Muscle of leg (tissue), 11 donors: Measurements from ENCODE around the gene ACSL6. TPM values are rescaled to one million over a fixed set of nuclear protein-coding genes. Genes with fewer than 3 reads are reported as not detected.

Experiments used
- DNase-seq: peaks from one replicate; pipeline ENCODE4 v3.0.0; 2013
- H3K27ac ChIP-seq: one replicate; pipeline ENCODE4 v1.5.1; 2013; ENCODE audit warnings: mild to moderate bottlenecking, low read length, control low read depth
- H3K27me3 ChIP-seq: one replicate; pipeline ENCODE4 v1.6.1; 2013; ENCODE audit warnings: low read length; ENCODE audit not compliant: control insufficient read depth, insufficient read depth
- H3K36me3 ChIP-seq: one replicate; pipeline ENCODE4 v1.6.1; 2013; ENCODE audit warnings: low read length; ENCODE audit not compliant: control insufficient read depth, insufficient read depth
- H3K4me1 ChIP-seq: one replicate; pipeline ENCODE4 v1.6.1; 2013; ENCODE audit warnings: low read length; ENCODE audit not compliant: control insufficient read depth, insufficient read depth
- H3K4me3 ChIP-seq: one replicate; pipeline ENCODE4 v1.5.1; 2013; ENCODE audit warnings: low read length, control low read depth
- H3K9me3 ChIP-seq: replicated peaks from 2 replicates; pipeline ENCODE4 v1.6.1; 2013; ENCODE audit warnings: low read depth, low read length; ENCODE audit not compliant: control insufficient read depth
- WGBS: methylation state at CpG from one replicate; pipeline ENCODE4 v1.1.5; 2013; ENCODE audit warnings: missing lambda C conversion rate; ENCODE audit not compliant: insufficient coverage; 5-methylcytosine and 5-hydroxymethylcytosine counted together
- polyA plus RNA-seq, 8 donors: library from polyadenylated mRNA; unstranded; fragments of 120-200 nt; gene quantifications; one replicate each; pipeline versions ENCODE4 v1.2.1 to v1.2.3, GENCODE V29; 2013; ENCODE audit warnings: inconsistent platforms in 1 of 8, low replicate concordance in 1 of 8; ENCODE audit not compliant: insufficient read length in 8 of 8, insufficient read depth in 1 of 8
- total RNA-seq: library from RNA; stranded (reverse); fragments of 120-200 nt; gene quantifications from one replicate; pipeline ENCODE4 v1.2.4, GENCODE V29; 2013

ACSL6 gene
- total and polyA plus RNA-seq, 9 donors = 0.25 to 1.1 (median 0.62) TPM

GRCh38 chr5:132049093-132049492 lies 37.6 kb upstream of the ACSL6 start:
- Histone ChIP-seq H3K9me3 (no peaks in the 10 kb centered on the region), H3K27ac (no peak overlapping the region), H3K36me3 (no peaks in the 10 kb centered on the region), H3K4me3 (no peak overlapping the region), H3K4me1 (no peaks in the 10 kb centered on the region), H3K27me3 (peaks cover 2% of the 10 kb centered on the region)
- whole genome bisulfite sequencing = 23% methylated on average over 2 of the region's 4 CpGs
- DNase-seq = no peak

GRCh38 chr5:132046880-132047299 lies 35.4 kb upstream of the ACSL6 start:
- no peak overlapping the region for H3K27ac ChIP-seq
- H3K27me3 ChIP-seq = peaks cover 2% of the 10 kb centered on the region
- no peak overlapping the region for H3K4me3 ChIP-seq
- H3K9me3 ChIP-seq = no peaks in the 10 kb centered on the region
- no peaks in the 10 kb centered on the region for H3K36me3 ChIP-seq
- 72% methylated on average over 7 of the region's 7 CpGs for WGBS
- DNase-seq = no peak
- no peaks in the 10 kb centered on the region for H3K4me1 ChIP-seq

GRCh38 chr5:132044207-132044606 lies 32.7 kb upstream of the ACSL6 start:
- Histone ChIP-seq H3K4me3 (no peak overlapping the region), H3K36me3 (no peaks in the 10 kb centered on the region), H3K4me1 (no peaks in the 10 kb centered on the region), H3K27ac (no peak overlapping the region), H3K9me3 (no peaks in the 10 kb centered on the region), H3K27me3 (no peaks in the 10 kb centered on the region)
- DNase-seq = no peak
- WGBS = 96% methylated on average over 5 of the region's 10 CpGs

- DNase-seq = no peak
- H3K36me3 ChIP-seq = no peaks in the 10 kb centered on the region
- no peaks in the 10 kb centered on the region for H3K4me1 ChIP-seq
- no peak overlapping the region for H3K27ac ChIP-seq
- H3K9me3 ChIP-seq = no peaks in the 10 kb centered on the region
- no CpG with 5 or more reads among the region's 2 CpGs for WGBS
- H3K27me3 ChIP-seq = no peaks in the 10 kb centered on the region
- H3K4me3 ChIP-seq = no peak overlapping the region
Measured at GRCh38 chr5:132037353-132037752, 25.9 kb upstream of the ACSL6 start.

- no CpG with 5 or more reads among the region's 4 CpGs for WGBS
- H3K27me3 ChIP-seq = peaks cover 3% of the 10 kb centered on the region
- no peaks in the 10 kb centered on the region for H3K36me3 ChIP-seq
- no peak for DNase-seq
- no peaks in the 10 kb centered on the region for H3K4me1 ChIP-seq
- no peak overlapping the region for H3K4me3 ChIP-seq
- no peaks in the 10 kb centered on the region for H3K9me3 ChIP-seq
- no peak overlapping the region for H3K27ac ChIP-seq
Measured at GRCh38 chr5:132033122-132033521, 21.7 kb upstream of the ACSL6 start.

GRCh38 chr5:132032196-132032595 lies 20.7 kb upstream of the ACSL6 start:
- peaks cover 3% of the 10 kb centered on the region for H3K27me3 ChIP-seq
- no peak for DNase-seq

GRCh38 chr5:132030610-132031009 lies 19.2 kb upstream of the ACSL6 start:
- H3K27me3 ChIP-seq = peaks cover 3% of the 10 kb centered on the region
- no peaks in the 10 kb centered on the region for H3K9me3 ChIP-seq
- DNase-seq = no peak
- WGBS = 81% methylated on average over 2 of the region's 2 CpGs
- no peak overlapping the region for H3K4me3 ChIP-seq
- H3K4me1 ChIP-seq = no peaks in the 10 kb centered on the region
- H3K36me3 ChIP-seq = no peaks in the 10 kb centered on the region
- no peak overlapping the region for H3K27ac ChIP-seq

More at GRCh38 chr5:132032196-132032595, 20.7 kb upstream of the ACSL6 start:
- Histone ChIP-seq H3K4me3 (no peak overlapping the region), H3K36me3 (no peaks in the 10 kb centered on the region), H3K4me1 (no peaks in the 10 kb centered on the region), H3K27ac (no peak overlapping the region), H3K9me3 (no peaks in the 10 kb centered on the region)

GRCh38 chr5:132029609-132030330 lies 18.3 kb upstream of the ACSL6 start:
- H3K4me3 ChIP-seq = no peak overlapping the region
- no peaks in the 10 kb centered on the region for H3K4me1 ChIP-seq
- H3K27me3 ChIP-seq = peaks cover 3% of the 10 kb centered on the region
- 85% methylated on average over 4 of the region's 4 CpGs for WGBS
- H3K36me3 ChIP-seq = no peaks in the 10 kb centered on the region
- no peak for DNase-seq
- no peaks in the 10 kb centered on the region for H3K9me3 ChIP-seq
- H3K27ac ChIP-seq = no peak overlapping the region

GRCh38 chr5:132027027-132027426 lies 15.6 kb upstream of the ACSL6 start:
- H3K27me3 ChIP-seq = peaks cover 3% of the 10 kb centered on the region
- no peak overlapping the region for H3K4me3 ChIP-seq
- 85% methylated on average over 2 of the region's 2 CpGs for WGBS
- no peaks in the 10 kb centered on the region for H3K36me3 ChIP-seq
- H3K27ac ChIP-seq = no peak overlapping the region
- no peaks in the 10 kb centered on the region for H3K9me3 ChIP-seq
- no peaks in the 10 kb centered on the region for H3K4me1 ChIP-seq
- DNase-seq = no peak

- DNase-seq = no peak
- WGBS = 85% methylated on average over 3 of the region's 5 CpGs
- H3K4me1 ChIP-seq = no peaks in the 10 kb centered on the region
- H3K36me3 ChIP-seq = no peaks in the 10 kb centered on the region
- H3K9me3 ChIP-seq = no peaks in the 10 kb centered on the region
- no peak overlapping the region for H3K4me3 ChIP-seq
- H3K27ac ChIP-seq = no peak overlapping the region
- peaks cover 3% of the 10 kb centered on the region for H3K27me3 ChIP-seq
Measured at GRCh38 chr5:132026516-132027008, 15.1 kb upstream of the ACSL6 start.
